HL-60/S4 (cell line): ENCODE measurements around the gene BDH2.

Source experiments
- in situ Hi-C: fragments of 300-500 bp; cut with MboI; formaldehyde crosslinking; loops from 2 replicates; pipeline ENCODE4 v1.14.3; 2022; ENCODE audit warnings: low sequenced_read_pairs

BDH2 gene

GRCh38 chr4:103032574-103032973 is 67.1 kb downstream of the BDH2 start:
- in situ Hi-C loops = no loop called here

- in situ Hi-C loops = no loop called here
Measured at GRCh38 chr4:103030791-103031190, 68.8 kb downstream of the BDH2 start.

DNA sequence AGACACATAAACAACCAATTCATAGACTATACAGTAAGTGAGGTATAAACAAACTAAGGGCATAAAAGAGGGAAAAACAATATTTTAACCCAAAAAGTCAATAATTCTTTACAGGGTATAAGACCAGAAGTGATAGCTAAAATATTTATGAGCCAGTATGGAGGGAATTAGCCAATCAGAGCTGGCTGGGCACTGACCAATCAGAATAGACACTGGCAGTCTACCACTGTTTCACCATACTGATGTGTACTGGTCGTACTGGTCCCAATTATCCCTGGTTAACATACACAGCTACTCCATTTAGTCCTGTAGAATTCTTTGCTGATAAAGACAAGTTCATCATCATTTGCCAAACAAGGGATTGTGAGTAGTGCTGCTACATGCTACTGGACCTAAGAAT is 70.3 kb downstream of the BDH2 start:
- in situ Hi-C loops = no loop called here
